OCI-M2 (cell line): ENCODE data around the gene CD99.

Source experiments
- DNase-seq: peaks from one replicate; lab custom pipeline; 2025; ENCODE audit not compliant: unreplicated experiment; lab: John Stamatoyannopoulos, UW

The CD99 gene

GRCh38 chrX:2697741-2698299, 6.7 kb downstream of the CD99 start:
- DNase-seq: no peak

DNA sequence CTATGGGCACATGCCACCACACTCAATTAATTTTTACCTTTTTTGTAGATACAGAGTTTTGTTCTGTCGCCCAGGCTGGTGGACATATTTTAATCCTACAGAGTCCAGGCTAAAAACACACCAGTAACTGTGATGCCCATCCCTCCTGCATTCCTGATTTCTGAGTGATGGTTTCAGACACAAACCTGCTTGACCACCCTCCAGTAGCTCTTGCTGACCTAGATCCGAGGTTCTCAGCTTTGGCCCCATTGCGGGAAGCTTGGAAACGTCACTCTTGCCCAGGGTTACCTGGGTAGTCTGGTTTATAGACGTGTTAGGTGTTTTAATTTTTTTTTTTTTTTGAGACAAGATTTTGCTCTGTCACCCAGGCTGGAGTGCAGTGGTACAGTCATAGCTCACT, 7.5 kb downstream of the CD99 start:
- DNase-seq: no peak

DNA sequence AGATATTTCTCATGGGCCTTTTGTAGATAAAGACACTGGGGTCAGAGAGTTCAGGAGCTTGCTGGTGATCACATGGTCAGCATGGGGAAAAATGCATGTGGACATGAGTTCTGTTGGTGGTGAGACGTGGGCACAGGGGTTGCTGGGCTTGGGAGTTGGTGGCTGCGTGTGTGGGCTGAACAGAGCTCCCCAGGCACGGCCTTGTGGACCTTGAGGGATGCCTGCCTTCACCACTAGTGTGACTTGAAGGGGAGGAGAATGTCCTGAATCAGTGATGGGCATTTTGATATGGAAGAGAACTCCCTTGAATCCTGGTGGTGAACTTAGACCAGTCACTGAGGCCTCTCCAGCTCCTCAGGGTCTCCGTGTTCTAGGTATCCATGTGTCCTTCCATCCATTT, 8.9 kb downstream of the CD99 start:
- no peak for DNase-seq

GRCh38 chrX:2700405-2701320, 9.6 kb downstream of the CD99 start:
- no peak for DNase-seq

DNA sequence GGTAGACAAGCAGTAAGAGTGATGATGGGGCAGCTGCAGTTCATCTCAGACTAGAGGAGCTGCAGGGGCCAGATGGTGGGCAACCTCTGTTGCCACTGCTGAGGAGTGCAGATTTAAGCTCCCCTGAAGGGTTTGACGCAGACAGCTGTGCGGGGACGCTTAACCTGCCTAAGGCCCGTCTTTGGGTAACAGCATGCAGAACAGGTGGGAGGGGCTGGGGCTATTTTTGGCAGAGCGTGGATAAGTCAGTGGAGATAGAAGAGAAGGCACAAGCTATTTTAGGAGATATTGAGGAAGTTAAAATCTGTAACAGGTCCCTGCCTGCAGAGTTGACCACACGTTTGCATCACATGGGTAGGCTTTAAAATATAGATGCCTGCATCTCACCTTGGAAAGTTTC, 10.5 kb downstream of the CD99 start:
- DNase-seq: no peak

DNA sequence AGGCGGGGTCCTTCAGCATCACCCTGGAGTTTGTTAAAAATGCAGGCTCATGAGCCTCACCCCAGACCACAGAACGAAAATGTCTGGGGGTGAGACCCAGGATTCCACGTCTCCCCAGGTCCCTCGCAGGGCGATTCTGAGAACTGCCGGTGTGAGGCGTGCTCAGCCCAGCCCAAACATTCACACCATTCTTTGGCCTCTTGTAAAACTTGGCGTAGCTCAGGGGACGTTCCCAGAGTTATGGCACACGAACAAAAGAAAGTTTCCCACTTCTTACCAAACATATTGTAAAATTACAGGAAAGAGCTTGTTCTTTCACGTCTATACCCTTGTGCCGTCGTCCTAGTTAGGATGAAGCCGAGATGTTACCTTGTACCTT, 12.9 kb downstream of the CD99 start:
- DNase-seq: no peak

- DNase-seq: no peak
Measured at GRCh38 chrX:2705046-2705832, 14.1 kb downstream of the CD99 start.

GRCh38 chrX:2707334-2707760, 16.3 kb downstream of the CD99 start:
- DNase-seq: no peak

DNA sequence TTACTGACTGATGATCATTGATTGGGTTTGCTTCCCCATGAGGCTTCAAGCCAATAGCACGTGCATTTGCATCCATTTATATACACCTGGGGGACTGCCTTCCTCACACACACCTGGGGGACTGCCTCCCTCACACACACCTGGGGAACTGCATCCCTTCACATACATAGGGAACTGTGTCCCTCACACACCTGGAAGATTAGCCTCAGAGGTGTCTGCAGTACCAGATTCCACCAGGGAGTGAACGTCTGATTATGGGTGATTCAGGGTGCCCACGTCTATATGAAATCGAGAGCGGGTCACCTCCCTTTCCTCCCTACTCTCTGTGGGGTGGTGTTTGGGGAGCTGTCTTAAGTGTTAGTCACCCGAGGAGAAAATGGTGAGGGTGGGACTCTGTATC, 16.9 kb downstream of the CD99 start:
- no peak for DNase-seq

- no peak for DNase-seq
Measured at GRCh38 chrX:2708592-2709188, 17.6 kb downstream of the CD99 start.

DNA sequence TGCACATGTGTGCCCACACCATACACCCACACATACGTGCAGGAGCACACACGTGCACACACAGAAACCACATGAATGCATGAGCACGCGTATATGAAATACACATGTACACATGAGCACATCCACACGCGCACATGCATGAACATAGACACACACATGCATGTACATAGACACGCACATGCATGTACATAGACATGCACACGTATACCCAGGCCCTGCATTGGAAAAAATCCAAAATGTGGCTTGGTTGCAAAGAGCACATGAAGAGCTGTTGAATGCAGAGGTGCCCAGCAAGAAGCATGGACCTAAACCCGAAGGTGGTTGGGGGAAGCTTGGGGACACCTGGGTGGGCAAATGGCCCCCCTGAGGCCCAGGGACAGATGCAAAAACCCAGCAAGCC, 18.5 kb downstream of the CD99 start:
- no peak for DNase-seq

GRCh38 chrX:2710041-2710840, 19.1 kb downstream of the CD99 start:
- no peak for DNase-seq

DNA sequence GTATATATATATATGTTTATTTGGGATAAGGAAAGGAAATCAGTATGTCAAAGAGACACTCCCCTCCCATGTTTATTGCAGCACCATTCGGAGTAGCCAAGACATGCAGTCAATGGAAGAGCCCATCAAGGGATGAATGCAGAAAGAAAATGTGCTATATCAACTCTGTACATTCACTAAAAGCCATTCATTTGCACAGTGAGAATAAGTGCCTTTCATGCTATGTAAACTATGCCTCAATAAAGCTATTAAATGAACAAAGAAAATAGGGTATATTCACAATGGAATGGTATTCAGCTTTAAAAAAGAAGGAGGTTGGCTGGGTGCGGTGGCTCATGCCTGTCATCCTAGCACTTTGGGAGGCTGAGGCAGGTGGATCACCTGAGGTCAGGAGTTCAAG, 20.3 kb downstream of the CD99 start:
- DNase-seq: no peak

DNA sequence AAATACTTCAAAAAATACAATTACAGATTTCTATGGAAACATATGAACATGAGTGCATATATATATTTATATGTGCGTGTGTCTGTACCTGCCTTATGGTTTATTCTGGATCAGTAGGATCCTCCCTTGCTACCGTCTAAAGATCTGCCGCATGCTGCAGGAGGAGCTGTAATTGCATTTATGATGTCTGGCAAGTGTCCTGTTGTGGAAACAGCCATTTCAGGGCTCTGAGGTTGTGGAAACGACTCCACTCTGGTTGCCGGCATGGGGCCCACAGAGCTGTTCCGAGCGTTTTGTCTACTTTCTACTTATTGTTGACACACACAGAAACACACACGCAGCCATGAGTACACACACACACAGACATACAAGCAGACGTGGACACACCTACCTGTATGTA, 21.3 kb downstream of the CD99 start:
- no peak for DNase-seq

DNA sequence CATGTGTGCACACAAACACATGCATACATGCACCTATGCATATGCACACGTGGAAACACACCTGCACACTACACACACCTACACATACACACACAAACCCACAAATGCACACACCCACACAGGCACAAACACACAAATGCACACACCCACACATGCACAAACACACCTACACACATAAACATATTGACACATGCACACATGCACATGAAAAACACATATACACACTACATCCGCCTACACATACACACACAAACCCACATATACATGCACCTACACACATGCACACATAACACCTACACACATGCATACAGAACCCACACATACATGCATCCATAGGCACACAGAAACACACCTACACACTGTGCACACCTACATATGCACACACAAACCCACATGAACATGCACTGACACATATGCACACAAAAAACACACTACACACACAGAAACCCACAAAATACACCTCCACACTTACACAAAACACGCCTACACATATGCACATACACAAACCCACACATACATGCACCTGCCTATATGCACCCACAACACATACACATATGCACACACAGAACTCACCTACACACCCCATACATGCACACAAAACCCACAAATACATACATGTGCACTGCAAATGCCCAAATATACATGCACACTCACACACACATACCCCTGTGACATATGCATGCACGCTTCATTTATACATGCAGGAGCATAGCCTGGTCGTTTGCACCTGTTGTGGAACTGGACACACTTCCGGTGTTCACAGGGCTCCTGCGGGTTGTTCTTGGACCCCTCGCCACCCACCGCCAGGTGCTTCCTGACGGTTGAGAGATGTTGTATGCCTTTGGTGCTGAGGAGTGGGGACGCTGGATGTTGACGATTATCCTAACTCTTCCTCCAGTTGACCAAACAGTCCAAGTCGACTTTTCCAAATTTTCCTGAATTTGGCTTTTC, 22.1 kb downstream of the CD99 start:
- no peak for DNase-seq

DNA sequence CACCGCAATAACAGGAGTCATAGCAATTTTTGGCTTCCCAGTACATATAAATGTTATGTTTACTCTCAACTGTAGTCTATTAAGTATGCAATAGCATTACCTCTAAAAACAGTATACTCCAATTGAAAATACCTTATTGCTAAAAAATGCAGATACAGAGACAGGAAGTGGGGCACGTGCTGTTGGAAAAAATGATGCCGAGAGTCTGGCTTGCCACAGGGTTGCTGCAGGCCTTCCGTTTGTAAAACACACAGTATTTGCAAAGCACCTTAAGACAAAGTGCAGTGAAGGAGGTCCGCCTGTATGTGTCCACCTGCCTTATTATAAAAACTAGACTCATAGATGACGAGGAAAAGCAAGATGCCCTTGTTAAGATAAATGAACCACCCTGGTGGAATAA, 23.5 kb downstream of the CD99 start:
- DNase-seq: no peak

DNA sequence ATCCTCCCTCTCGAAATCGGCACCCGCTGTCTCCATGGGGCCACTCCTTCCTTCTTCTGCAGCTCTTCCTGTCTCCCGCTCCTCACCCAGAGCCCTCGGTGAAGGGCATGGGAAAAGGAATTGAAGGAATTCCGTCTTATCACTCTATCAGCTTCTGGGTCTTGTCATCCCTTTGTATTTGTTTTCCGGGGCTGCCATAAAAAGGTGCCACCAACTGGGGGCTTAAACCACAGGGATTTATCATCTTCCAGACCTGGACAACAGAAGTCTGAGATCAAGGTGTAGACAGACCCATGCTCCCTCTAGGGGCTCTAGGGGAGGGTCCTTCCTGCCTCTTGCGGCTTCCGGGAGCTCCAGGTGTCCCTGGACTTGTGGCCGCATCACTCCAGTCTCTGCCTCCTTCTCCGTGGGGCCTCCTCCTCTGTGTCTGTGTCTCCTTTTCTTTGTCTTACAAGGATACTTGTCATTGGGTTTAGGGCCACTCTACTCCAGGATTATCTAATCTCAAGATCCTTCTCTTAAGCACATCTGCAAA, 24.0 kb downstream of the CD99 start:
- no peak for DNase-seq

DNA sequence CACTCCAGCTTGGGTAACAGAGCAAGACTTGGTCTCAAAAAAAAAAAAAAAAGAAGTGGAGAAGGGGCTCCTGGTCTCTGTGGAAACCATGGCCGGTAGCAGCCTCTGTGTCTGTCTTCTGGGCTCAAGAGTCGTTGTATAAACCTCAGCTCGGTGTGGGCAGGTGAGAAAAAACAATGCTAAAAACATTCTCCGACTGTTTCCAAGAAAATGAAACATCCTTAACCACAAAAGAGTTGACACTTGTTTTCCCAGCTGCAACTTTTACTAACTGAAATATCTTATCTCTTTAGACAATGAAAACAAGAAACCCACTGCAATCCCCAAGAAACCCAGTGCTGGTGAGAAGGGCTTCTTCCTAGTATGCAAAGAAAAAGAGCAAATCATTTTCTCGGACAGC, 26.2 kb downstream of the CD99 start:
- no peak for DNase-seq

DNA sequence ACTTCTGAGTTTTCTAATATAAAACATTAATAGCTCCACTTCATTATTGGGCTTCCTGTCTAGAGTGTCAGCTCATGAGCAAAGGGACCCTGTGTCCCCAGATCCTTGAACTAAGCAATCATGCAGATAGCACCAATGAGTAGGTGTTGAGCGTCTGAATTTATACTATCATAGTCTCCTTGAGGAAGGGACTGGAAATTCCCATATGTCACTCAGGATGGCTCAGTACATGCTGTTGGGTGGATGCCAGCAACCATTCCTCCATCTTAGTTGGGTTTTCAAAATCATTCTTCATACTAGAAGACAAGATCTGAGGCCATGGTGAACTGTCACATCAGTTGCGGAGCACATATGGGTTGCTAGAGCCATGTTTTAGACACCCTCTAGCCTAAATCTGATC, 27.7 kb downstream of the CD99 start:
- no peak for DNase-seq
